ENCODE measurements around the gene BHLHA15. TPM values are rescaled to one million over a fixed set of nuclear protein-coding genes. Genes with fewer than 3 reads are reported as not detected.

Gene BHLHA15
- polyA plus RNA-seq, 3 donors = not detected

DNA sequence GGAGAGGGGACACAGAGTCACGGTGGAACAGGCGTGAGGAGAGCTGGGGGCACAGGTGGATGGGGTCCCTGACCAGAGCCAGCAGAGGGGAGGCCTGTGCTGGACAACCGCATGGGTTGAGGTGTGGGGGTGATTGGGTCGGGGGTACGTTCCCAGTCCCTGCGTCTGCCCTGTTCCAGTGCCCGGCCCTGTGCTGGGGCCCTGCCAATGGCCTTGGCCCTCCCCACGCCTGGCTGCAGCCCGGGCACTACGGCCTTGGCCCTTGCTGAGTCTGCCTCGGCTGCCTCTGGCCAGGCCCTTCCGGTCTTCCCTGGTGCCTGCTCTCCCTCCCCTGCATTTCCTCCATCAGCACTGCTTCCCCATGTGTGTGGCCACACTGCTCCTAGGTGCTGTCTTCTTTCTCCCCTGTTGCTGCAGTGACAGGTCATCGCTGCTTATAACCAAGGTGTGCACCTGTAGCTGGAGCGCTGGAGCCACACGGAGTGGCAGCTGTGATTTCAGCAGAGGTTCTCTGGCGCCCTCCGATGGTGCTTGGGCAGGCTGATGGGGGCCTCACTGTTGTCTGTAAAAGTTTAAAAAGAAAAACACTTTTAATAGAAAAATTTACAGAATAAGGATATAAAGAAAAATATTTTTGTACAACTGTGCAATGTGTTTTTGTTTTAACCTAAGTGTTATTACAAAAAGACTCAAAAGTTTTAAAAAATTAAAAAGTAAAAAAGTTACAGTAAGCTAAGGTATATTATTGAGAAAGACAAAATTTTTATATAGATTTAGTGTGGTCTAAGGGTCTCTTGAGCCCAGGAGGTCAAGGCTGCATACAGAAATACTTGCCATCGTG is 45.2 kb upstream of the BHLHA15 start:
- peaks cover 0 to 3% (median 0%) of the 10 kb centered on the region in 7 donors for H3K9me3 Mint-ChIP-seq
- peaks cover 31 to 41% of the 10 kb centered on the region in 2 donors for H3K36me3 Mint-ChIP-seq
- Histone ChIP-seq H3K4me2 (replicated peaks; ENCODE audit: extremely low read depth, low read length, poor library complexity, severe bottlenecking) (no peak overlapping the region), H2AFZ (ENCODE audit: insufficient read depth, low read depth, low read length, poor library complexity, severe bottlenecking) (no peak overlapping the region), H3K4me1 (ENCODE audit: control insufficient read depth in 1 of 2, insufficient read depth in 2 of 2, low read length in 2 of 2) (peaks cover 14 to 15% of the 10 kb centered on the region in 2 donors), H3K4me3 (replicated peaks in 1 of 3; ENCODE audit: low read depth in 2 of 3, low read length in 3 of 3) (no peak overlapping the region), H4K20me1 (ENCODE audit: insufficient read depth, low read length) (peaks cover 97% of the 10 kb centered on the region), H3K36me3 (replicated peaks in 1 of 2; ENCODE audit: control insufficient read depth in 1 of 2, insufficient read depth in 2 of 2, low read length in 2 of 2) (peaks cover 0 to 5% of the 10 kb centered on the region in 2 donors), H3K27me3 (ENCODE audit: control insufficient read depth in 2 of 2, insufficient read depth in 2 of 2, low read length in 2 of 2) (peaks cover 5 to 40% of the 10 kb centered on the region in 2 donors), H3K9ac (ENCODE audit: insufficient read depth, low read length, poor library complexity, severe bottlenecking) (no peak overlapping the region), H3K79me2 (ENCODE audit: insufficient read depth, low read length) (no peaks in the 10 kb centered on the region), H3K27ac (ENCODE audit: low read depth in 1 of 2, low read length in 2 of 2) (no peak overlapping the region), H3K9me3 (replicated peaks in 1 of 2; ENCODE audit: control insufficient read depth in 1 of 2, insufficient read depth in 1 of 2, low read length in 2 of 2) (no peaks in the 10 kb centered on the region)
- intact Hi-C loops (cut with micrococcal nuclease) = loop anchor here (2.0 to 5.0 kb wide), 2 partner anchors 59 kb away; partner anchors contain the start of gene LMTK2 (in 2 of the 2)
- H3K27me3 Mint-ChIP-seq (ENCODE audit: low read depth in 3 of 3) = peaks cover 32 to 43% (median 37%) of the 10 kb centered on the region in 3 donors
- peak overlapping the region in 1 of 2 donors; percentile 80 for H3K4me3 Mint-ChIP-seq
- TF ChIP-seq, protein P1, sequence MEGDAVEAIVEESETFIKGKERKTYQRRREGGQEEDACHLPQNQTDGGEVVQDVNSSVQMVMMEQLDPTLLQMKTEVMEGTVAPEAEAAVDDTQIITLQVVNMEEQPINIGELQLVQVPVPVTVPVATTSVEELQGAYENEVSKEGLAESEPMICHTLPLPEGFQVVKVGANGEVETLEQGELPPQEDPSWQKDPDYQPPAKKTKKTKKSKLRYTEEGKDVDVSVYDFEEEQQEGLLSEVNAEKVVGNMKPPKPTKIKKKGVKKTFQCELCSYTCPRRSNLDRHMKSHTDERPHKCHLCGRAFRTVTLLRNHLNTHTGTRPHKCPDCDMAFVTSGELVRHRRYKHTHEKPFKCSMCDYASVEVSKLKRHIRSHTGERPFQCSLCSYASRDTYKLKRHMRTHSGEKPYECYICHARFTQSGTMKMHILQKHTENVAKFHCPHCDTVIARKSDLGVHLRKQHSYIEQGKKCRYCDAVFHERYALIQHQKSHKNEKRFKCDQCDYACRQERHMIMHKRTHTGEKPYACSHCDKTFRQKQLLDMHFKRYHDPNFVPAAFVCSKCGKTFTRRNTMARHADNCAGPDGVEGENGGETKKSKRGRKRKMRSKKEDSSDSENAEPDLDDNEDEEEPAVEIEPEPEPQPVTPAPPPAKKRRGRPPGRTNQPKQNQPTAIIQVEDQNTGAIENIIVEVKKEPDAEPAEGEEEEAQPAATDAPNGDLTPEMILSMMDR (IDR thresholded peaks at IDR 0.05) = peak; percentile 91
- 82% methylated on average over 10 of the region's 18 CpGs for WGBS (ENCODE audit: insufficient coverage)
- no peak overlapping the region for H3K27ac Mint-ChIP-seq
- H3K4me1 Mint-ChIP-seq = peaks cover 30% of the 10 kb centered on the region
- DNase-seq = peak; percentile 32 to 49 (median 43)

DNA sequence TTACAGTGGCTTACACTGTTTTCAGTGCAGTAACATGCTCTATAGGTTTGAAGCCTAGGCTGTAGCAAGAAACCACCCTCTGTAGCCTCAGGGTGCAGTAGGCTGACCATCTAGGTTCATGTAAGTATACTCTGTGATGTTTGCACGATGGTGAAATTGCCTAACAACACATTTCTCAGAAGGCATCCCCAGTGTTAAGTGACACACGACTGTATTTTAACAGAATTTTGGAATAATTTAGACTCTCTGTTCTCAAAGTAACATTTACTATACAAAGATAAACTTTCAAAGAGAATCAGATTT is 44.6 kb upstream of the BHLHA15 start:
- Mint-ChIP-seq H3K4me1 (peaks cover 30% of the 10 kb centered on the region), H3K27ac (no peak overlapping the region), H3K27me3 (ENCODE audit: low read depth in 3 of 3) (peaks cover 26 to 39% (median 32%) of the 10 kb centered on the region in 3 donors), H3K36me3 (peaks cover 32 to 41% of the 10 kb centered on the region in 2 donors), H3K9me3 (peaks cover 0 to 3% (median 0%) of the 10 kb centered on the region in 7 donors), H3K4me3 (no peak overlapping the region)
- TF ChIP-seq, protein P1 (IDR thresholded peaks at IDR 0.05) = no peak
- WGBS (ENCODE audit: insufficient coverage) = no CpG with 5 or more reads among the region's 2 CpGs
- Histone ChIP-seq H3K79me2 (ENCODE audit: insufficient read depth, low read length) (no peaks in the 10 kb centered on the region), H3K27ac (ENCODE audit: low read depth in 1 of 2, low read length in 2 of 2) (no peak overlapping the region), H3K4me2 (replicated peaks; ENCODE audit: extremely low read depth, low read length, poor library complexity, severe bottlenecking) (no peak overlapping the region), H2AFZ (ENCODE audit: insufficient read depth, low read depth, low read length, poor library complexity, severe bottlenecking) (no peak overlapping the region), H3K9ac (ENCODE audit: insufficient read depth, low read length, poor library complexity, severe bottlenecking) (no peak overlapping the region), H3K4me1 (ENCODE audit: control insufficient read depth in 1 of 2, insufficient read depth in 2 of 2, low read length in 2 of 2) (peaks cover 14 to 15% of the 10 kb centered on the region in 2 donors), H3K36me3 (replicated peaks in 1 of 2; ENCODE audit: control insufficient read depth in 1 of 2, insufficient read depth in 2 of 2, low read length in 2 of 2) (peaks cover 0 to 11% of the 10 kb centered on the region in 2 donors), H3K27me3 (ENCODE audit: control insufficient read depth in 2 of 2, insufficient read depth in 2 of 2, low read length in 2 of 2) (peaks cover 5 to 35% of the 10 kb centered on the region in 2 donors), H3K9me3 (replicated peaks in 1 of 2; ENCODE audit: control insufficient read depth in 1 of 2, insufficient read depth in 1 of 2, low read length in 2 of 2) (no peaks in the 10 kb centered on the region), H3K4me3 (replicated peaks in 1 of 3; ENCODE audit: low read depth in 2 of 3, low read length in 3 of 3) (no peak overlapping the region), H4K20me1 (ENCODE audit: insufficient read depth, low read length) (peaks cover 97% of the 10 kb centered on the region)
- intact Hi-C loops (cut with micrococcal nuclease) = loop anchor here (2.0 to 5.0 kb wide), 2 partner anchors 59 to 60 kb away; partner anchors contain the start of gene LMTK2 (in 2 of the 2)
- DNase-seq = no peak
